Neutrophil (primary cell): ENCODE measurements around the gene NAA60.
A peak's percentile ranks its signal among the peaks of the same experiment; 100 is the strongest.
"Not testable (repeated sequence)": the region's sequence is repeated elsewhere in the genome, so short reads cannot be mapped to it uniquely, and the experiment has no call there.

ENCODE experiments used
- H3K27ac ChIP-seq: fragments of 200-600 bp; sonication (generic); 2 replicates; pipeline ENCODE4 v1.5.1; 2016; ENCODE audit warnings: mild to moderate bottlenecking, moderate library complexity
- H3K27me3 ChIP-seq: fragments of 200-600 bp; sonication (generic); 2 replicates; pipeline ENCODE4 v1.6.0; 2016; ENCODE audit warnings: mild to moderate bottlenecking
- H3K36me3 ChIP-seq: fragments of 200-600 bp; sonication (generic); 2 replicates; pipeline ENCODE4 v1.5.1; 2017
- H3K4me1 ChIP-seq, 2 experiments: fragments of 200-600 bp in 1 of 2; sonication (generic) in 1 of 2; 1 replicate in 1 of 2; 2 replicates in 1 of 2; pipeline versions ENCODE4 v1.5.1 to v1.6.1; 2013 to 2016; ENCODE audit warnings: low read depth in 1 of 2, low read length in 1 of 2, mild to moderate bottlenecking in 1 of 2, moderate library complexity in 1 of 2; ENCODE audit not compliant: control insufficient read depth in 1 of 2, insufficient read depth in 1 of 2
- H3K4me3 ChIP-seq, 2 experiments: fragments of 200-600 bp in 1 of 2; sonication (generic) in 1 of 2; 1 replicate in 1 of 2; 2 replicates in 1 of 2; pipeline ENCODE4 v1.5.1; 2013 to 2016; ENCODE audit warnings: low read depth in 1 of 2, low read length in 1 of 2, mild to moderate bottlenecking in 1 of 2, moderate library complexity in 1 of 2
- H3K9me3 ChIP-seq: fragments of 200-600 bp; sonication (generic); 2 replicates; pipeline ENCODE4 v1.5.1; 2016
- TF ChIP-seq, protein P1 (sequence below): fragments of 200-600 bp; sonication (generic); IDR thresholded peaks from 2 replicates; pipeline ENCODE4 v1.5.1; 2016; ENCODE audit warnings: antibody characterized with exemption

NAA60 gene

DNA sequence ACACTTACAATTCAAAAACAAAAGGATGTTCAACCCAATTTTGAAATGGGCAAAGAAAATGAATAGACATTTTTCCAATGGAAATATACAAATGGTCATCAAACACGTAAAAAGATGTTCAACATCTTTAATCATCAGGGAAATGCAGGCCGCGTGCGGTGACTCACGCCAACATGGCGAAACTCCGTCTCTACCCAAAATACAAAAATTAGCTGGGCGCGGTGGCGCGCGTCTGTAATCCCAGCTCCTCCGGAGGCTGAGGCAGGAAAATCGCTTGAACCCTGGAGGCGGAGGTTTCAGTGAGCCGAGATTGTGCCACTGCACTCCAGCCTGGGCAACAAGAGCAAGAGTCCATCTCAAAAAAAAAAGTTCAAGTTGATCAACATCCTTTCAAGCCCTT, 55.5 kb downstream of the NAA60 start:
- Histone ChIP-seq H3K27ac (no peak overlapping the region), H3K4me3 (no peak overlapping the region), H3K9me3 (no peaks in the 10 kb centered on the region), H3K27me3 (peaks cover 30% of the 10 kb centered on the region), H3K4me1 (peaks cover 17 to 21% of the 10 kb centered on the region in 2 experiments), H3K36me3 (no peaks in the 10 kb centered on the region)
- TF ChIP-seq, protein P1, sequence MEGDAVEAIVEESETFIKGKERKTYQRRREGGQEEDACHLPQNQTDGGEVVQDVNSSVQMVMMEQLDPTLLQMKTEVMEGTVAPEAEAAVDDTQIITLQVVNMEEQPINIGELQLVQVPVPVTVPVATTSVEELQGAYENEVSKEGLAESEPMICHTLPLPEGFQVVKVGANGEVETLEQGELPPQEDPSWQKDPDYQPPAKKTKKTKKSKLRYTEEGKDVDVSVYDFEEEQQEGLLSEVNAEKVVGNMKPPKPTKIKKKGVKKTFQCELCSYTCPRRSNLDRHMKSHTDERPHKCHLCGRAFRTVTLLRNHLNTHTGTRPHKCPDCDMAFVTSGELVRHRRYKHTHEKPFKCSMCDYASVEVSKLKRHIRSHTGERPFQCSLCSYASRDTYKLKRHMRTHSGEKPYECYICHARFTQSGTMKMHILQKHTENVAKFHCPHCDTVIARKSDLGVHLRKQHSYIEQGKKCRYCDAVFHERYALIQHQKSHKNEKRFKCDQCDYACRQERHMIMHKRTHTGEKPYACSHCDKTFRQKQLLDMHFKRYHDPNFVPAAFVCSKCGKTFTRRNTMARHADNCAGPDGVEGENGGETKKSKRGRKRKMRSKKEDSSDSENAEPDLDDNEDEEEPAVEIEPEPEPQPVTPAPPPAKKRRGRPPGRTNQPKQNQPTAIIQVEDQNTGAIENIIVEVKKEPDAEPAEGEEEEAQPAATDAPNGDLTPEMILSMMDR = no peak

DNA sequence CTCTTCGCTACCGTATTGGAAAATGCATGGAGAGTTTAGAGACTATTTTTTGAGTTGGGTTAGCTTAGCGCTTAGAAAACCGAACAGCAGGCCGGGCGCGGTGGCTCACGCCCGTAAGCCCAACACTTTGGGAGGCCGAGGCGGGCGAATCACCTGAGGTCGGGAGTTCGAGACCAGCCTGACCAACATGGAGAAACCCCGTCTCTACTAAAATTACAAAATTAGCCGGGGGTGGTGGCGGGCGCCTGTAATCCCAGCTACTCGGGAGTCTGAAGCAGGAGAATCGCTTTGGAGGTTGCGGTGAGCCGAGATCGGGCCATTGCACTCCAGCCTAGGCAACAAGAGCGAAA, 57.9 kb downstream of the NAA60 start:
- H3K9me3 ChIP-seq, H3K36me3 ChIP-seq: not testable (repeated sequence)
- Histone ChIP-seq H3K27ac (peak overlapping the region; percentile 27), H3K27me3 (peaks cover 30% of the 10 kb centered on the region), H3K4me3 (peak overlapping the region; percentile 69 to 82), H3K4me1 (peaks cover 17 to 21% of the 10 kb centered on the region in 2 experiments)

DNA sequence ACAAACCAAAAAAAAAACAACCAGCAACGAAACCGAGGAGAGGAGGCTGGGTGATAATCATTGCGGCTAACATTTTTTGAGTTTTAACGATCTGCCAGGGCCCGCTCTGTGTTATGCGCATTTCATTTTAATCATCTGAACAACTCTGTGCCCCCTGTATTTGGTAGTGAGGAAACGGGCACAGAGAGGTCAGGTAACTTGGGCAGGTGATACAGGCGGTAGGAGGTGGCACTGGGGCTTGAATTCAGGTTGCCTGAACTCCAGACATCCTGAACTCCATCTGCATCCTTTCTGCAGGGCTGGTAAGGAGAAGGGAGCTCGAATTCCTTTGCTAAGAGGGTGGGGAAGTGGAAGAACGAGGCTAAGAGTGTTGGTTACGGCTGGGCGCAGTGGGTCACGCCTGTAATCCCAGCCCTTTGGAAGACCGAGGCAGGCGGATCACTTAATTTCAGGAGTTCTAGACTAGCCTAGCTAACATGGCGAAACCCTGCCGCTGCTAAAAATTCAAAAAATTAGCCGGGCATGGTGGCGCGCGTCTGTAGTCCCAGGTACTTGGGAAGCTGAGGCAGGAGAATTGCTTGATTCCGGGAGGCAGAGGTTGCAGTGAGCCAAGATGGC, 58.4 kb downstream of the NAA60 start:
- H3K4me1 ChIP-seq = peaks cover 17 to 21% of the 10 kb centered on the region in 2 experiments
- TF ChIP-seq, protein P1 = no peak
- no peaks in the 10 kb centered on the region for H3K9me3 ChIP-seq
- no peak overlapping the region for H3K4me3 ChIP-seq
- H3K27ac ChIP-seq = no peak overlapping the region
- peaks cover 30% of the 10 kb centered on the region for H3K27me3 ChIP-seq
- H3K36me3 ChIP-seq = no peaks in the 10 kb centered on the region

DNA sequence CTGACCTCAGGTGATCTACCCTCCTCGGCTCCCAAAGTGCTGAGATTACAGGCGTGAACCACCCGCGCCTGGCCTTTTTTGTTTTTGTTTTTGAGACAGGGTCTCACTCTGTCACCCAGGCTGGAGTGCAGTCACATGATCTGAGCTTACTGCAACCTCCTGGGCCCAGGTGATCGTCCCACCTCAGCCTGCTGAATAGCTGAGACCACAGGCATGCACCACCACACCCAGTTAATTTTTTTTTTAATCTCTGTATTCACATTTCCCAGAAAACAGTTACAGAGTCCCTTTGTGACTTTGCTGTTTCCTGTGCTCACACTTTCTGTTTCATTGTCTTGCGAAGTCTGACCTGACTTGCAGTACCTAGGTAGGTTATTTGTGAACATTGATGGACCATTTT, 60.0 kb downstream of the NAA60 start:
- Histone ChIP-seq H3K9me3 (no peaks in the 10 kb centered on the region), H3K4me1 (peaks cover 17 to 21% of the 10 kb centered on the region in 2 experiments), H3K4me3 (no peak overlapping the region), H3K36me3 (no peaks in the 10 kb centered on the region), H3K27me3 (peaks cover 30% of the 10 kb centered on the region), H3K27ac (no peak overlapping the region)
- TF ChIP-seq, protein P1 = no peak

DNA sequence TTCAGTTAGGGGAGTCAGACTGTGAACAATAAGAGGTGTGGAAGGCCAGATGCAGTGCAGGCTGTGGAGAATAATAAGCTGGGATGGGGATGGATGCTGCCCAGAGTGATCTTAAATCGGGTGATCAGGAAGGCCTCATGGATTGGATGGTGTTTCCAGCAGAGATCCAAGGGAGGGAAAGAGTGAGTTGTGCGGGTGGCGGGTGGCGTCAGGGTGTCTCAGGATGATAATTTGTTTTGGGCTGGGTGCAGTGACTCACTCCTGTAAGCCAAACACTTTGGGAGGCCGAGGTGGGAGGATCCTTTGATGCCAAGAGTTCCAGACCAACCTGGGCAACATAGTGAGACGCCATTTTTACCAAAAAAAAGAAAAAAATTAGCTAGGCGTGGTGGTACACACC, 65.3 kb downstream of the NAA60 start:
- H3K27me3 ChIP-seq = no peaks in the 10 kb centered on the region
- no peaks in the 10 kb centered on the region for H3K9me3 ChIP-seq
- H3K4me3 ChIP-seq = no peak overlapping the region
- no peak overlapping the region for H3K27ac ChIP-seq
- no peaks in the 10 kb centered on the region for H3K36me3 ChIP-seq
- H3K4me1 ChIP-seq = no peaks in the 10 kb centered on the region
- TF ChIP-seq, protein P1 = no peak

DNA sequence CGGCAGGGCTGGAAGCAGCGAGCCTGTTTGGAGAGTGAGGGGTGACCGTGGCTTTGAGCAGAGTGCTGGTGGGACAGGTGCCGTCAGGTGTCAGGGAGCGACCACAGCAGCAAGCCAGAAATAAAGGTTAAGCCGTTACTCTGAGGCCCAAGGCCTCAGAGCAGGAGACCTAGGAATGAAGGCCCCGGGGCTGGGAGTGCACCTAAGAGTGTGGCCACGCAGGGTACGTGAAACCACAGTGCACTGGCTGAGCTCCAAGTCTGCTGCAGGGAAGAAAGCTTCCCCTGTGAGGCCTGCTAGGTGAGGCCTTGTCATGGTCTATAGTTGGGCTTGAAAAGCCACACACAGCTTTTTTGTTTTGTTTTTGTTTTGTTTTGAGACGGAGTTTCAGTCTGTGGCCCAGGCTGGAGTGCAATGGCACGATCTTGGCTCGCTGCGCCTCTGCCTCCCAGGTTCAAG, 66.0 kb downstream of the NAA60 start:
- H3K4me1 ChIP-seq = no peaks in the 10 kb centered on the region
- TF ChIP-seq, protein P1 = no peak
- H3K36me3 ChIP-seq = no peaks in the 10 kb centered on the region

More for the DNA sequence above, 66.0 kb downstream of the NAA60 start:
- Histone ChIP-seq H3K27ac (no peak overlapping the region), H3K4me3 (no peak overlapping the region), H3K9me3 (no peaks in the 10 kb centered on the region), H3K27me3 (no peaks in the 10 kb centered on the region)
